IPS DF 6.9 (cell line): Measurements from ENCODE around the gene LOXL1.

Experiments
- DNase-seq: peaks from one replicate; pipeline ENCODE4 v3.0.0-alpha.2; 2013; ENCODE audit warnings: low read depth, low spot score
- H3K27ac ChIP-seq: one replicate; pipeline ENCODE4 v1.5.1; 2013; ENCODE audit warnings: low read length, control low read depth
- H3K27me3 ChIP-seq: 2 replicates; pipeline ENCODE4 v1.6.1; 2013; ENCODE audit warnings: mild to moderate bottlenecking, low read length; ENCODE audit not compliant: control insufficient read depth, insufficient read depth
- H3K36me3 ChIP-seq: 2 replicates; pipeline ENCODE4 v1.6.1; 2013; ENCODE audit warnings: low read length; ENCODE audit not compliant: control insufficient read depth, insufficient read depth
- H3K4me1 ChIP-seq: 2 replicates; pipeline ENCODE4 v1.6.1; 2013; ENCODE audit warnings: low read length; ENCODE audit not compliant: control insufficient read depth, insufficient read depth
- H3K4me3 ChIP-seq: 2 replicates; pipeline ENCODE4 v1.5.1; 2013; ENCODE audit warnings: mild to moderate bottlenecking, low read length
- H3K9me3 ChIP-seq: 2 replicates; pipeline ENCODE4 v1.6.1; 2013; ENCODE audit warnings: low read length, inconsistent platforms; ENCODE audit not compliant: control insufficient read depth, insufficient read depth
- WGBS: extraction: QIAGEN DNeasy Blood & Tissue Kit; methylation state at CpG from one replicate; pipeline ENCODE4 v1.1.7; 2013; ENCODE audit warnings: mixed read lengths, missing lambda C conversion rate; ENCODE audit not compliant: insufficient read length, insufficient coverage; 5-methylcytosine and 5-hydroxymethylcytosine counted together

The LOXL1 gene

GRCh38 chr15:73910522-73911303 is 15.5 kb upstream of the LOXL1 start:
- H3K4me3 ChIP-seq, result no peak overlapping the region
- WGBS, result no CpG with 5 or more reads among the region's 7 CpGs
- H3K27me3 ChIP-seq, result no peaks in the 10 kb centered on the region
- no peak overlapping the region for H3K27ac ChIP-seq
- H3K4me1 ChIP-seq, result no peaks in the 10 kb centered on the region
- no peak for DNase-seq
- H3K36me3 ChIP-seq, result no peaks in the 10 kb centered on the region
- no peaks in the 10 kb centered on the region for H3K9me3 ChIP-seq

- H3K27me3 ChIP-seq, result no peaks in the 10 kb centered on the region
- H3K4me1 ChIP-seq, result no peaks in the 10 kb centered on the region
- H3K36me3 ChIP-seq, result no peaks in the 10 kb centered on the region
- H3K4me3 ChIP-seq, result no peak overlapping the region
- no peak overlapping the region for H3K27ac ChIP-seq
- WGBS, result no CpG with 5 or more reads among the region's 7 CpGs
- DNase-seq, result no peak
- H3K9me3 ChIP-seq, result no peaks in the 10 kb centered on the region
Measured at GRCh38 chr15:73912030-73912596, 14.1 kb upstream of the LOXL1 start.

- DNase-seq, result no peak
- H3K27ac ChIP-seq, result no peak overlapping the region
- no peaks in the 10 kb centered on the region for H3K9me3 ChIP-seq
- no peaks in the 10 kb centered on the region for H3K4me1 ChIP-seq
- no peak overlapping the region for H3K4me3 ChIP-seq
- no CpG with 5 or more reads among the region's 3 CpGs for WGBS
- H3K27me3 ChIP-seq, result no peaks in the 10 kb centered on the region
- no peaks in the 10 kb centered on the region for H3K36me3 ChIP-seq
Measured at GRCh38 chr15:73914145-73914544, 12.1 kb upstream of the LOXL1 start.

- H3K27ac ChIP-seq, result no peak overlapping the region
- WGBS, result no CpG with 5 or more reads among the region's 2 CpGs
- no peaks in the 10 kb centered on the region for H3K27me3 ChIP-seq
- DNase-seq, result no peak
- no peaks in the 10 kb centered on the region for H3K9me3 ChIP-seq
- no peak overlapping the region for H3K4me3 ChIP-seq
- H3K36me3 ChIP-seq, result no peaks in the 10 kb centered on the region
- no peaks in the 10 kb centered on the region for H3K4me1 ChIP-seq
Measured at GRCh38 chr15:73915082-73915481, 11.2 kb upstream of the LOXL1 start.

GRCh38 chr15:73918784-73919183 is 7.5 kb upstream of the LOXL1 start:
- WGBS, result no CpG with 5 or more reads among the region's 3 CpGs
- no peak overlapping the region for H3K27ac ChIP-seq
- H3K4me3 ChIP-seq, result no peak overlapping the region
- no peaks in the 10 kb centered on the region for H3K27me3 ChIP-seq
- no peaks in the 10 kb centered on the region for H3K9me3 ChIP-seq
- no peak for DNase-seq
- peaks cover 14% of the 10 kb centered on the region for H3K4me1 ChIP-seq
- H3K36me3 ChIP-seq, result no peaks in the 10 kb centered on the region

GRCh38 chr15:73919706-73920105 is 6.6 kb upstream of the LOXL1 start:
- Histone ChIP-seq H3K27me3 (no peaks in the 10 kb centered on the region), H3K4me1 (peaks cover 19% of the 10 kb centered on the region), H3K4me3 (no peak overlapping the region), H3K9me3 (no peaks in the 10 kb centered on the region), H3K27ac (no peak overlapping the region), H3K36me3 (no peaks in the 10 kb centered on the region)
- no CpG with 5 or more reads among the region's 6 CpGs for WGBS
- no peak for DNase-seq

- no peaks in the 10 kb centered on the region for H3K36me3 ChIP-seq
- no CpG with 5 or more reads among the region's 4 CpGs for WGBS
- H3K4me1 ChIP-seq, result peaks cover 22% of the 10 kb centered on the region
- no peak overlapping the region; the same call in 1 of the 2 replicates for H3K4me3 ChIP-seq
- H3K27me3 ChIP-seq, result no peaks in the 10 kb centered on the region
- no peak for DNase-seq
- H3K9me3 ChIP-seq, result no peaks in the 10 kb centered on the region
- H3K27ac ChIP-seq, result no peak overlapping the region
Measured at GRCh38 chr15:73921254-73921925, 4.9 kb upstream of the LOXL1 start.

- H3K4me3 ChIP-seq, result no peak overlapping the region
Measured at GRCh38 chr15:73922186-73923151, 3.8 kb upstream of the LOXL1 start.

GRCh38 chr15:73923156-73923487 is 3.1 kb upstream of the LOXL1 start:
- Histone ChIP-seq H3K4me3 (no peak overlapping the region), H3K36me3 (no peaks in the 10 kb centered on the region; the same call in 1 of the 2 replicates), H3K4me1 (peaks cover 24% of the 10 kb centered on the region), H3K9me3 (no peaks in the 10 kb centered on the region), H3K27ac (no peak overlapping the region), H3K27me3 (no peaks in the 10 kb centered on the region)
- no CpG with 5 or more reads among the region's 7 CpGs for WGBS
- no peak for DNase-seq

More at GRCh38 chr15:73922186-73923151, 3.8 kb upstream of the LOXL1 start:
- no CpG with 5 or more reads among the region's 19 CpGs for WGBS
- Histone ChIP-seq H3K27me3 (no peaks in the 10 kb centered on the region), H3K27ac (no peak overlapping the region), H3K9me3 (no peaks in the 10 kb centered on the region), H3K36me3 (no peaks in the 10 kb centered on the region; the same call in 1 of the 2 replicates), H3K4me1 (peaks cover 22% of the 10 kb centered on the region)
- DNase-seq, result no peak
